GM21619 (cell line): ENCODE results near the gene KRTAP10-10.
"Not testable (repeated sequence)": the region's sequence is repeated elsewhere in the genome, so short reads cannot be mapped to it uniquely, and the experiment has no call there.

ENCODE experiments used
- ATAC-seq: cut with Tn5 transposase; IDR thresholded peaks from one replicate; pipeline ENCODE4 v1.9.1; 2021; ENCODE audit not compliant: unreplicated experiment

The KRTAP10-10 gene

GRCh38 chr21:44602463-44602850 lies 34.7 kb upstream of the KRTAP10-10 start:
- ATAC-seq, result no peak

- ATAC-seq, result no peak
Observed at GRCh38 chr21:44603109-44603875, 33.9 kb upstream of the KRTAP10-10 start.

GRCh38 chr21:44603911-44604310 lies 33.2 kb upstream of the KRTAP10-10 start:
- no peak for ATAC-seq

GRCh38 chr21:44606495-44606894 lies 30.7 kb upstream of the KRTAP10-10 start:
- ATAC-seq, result no peak

- no peak for ATAC-seq
Observed at GRCh38 chr21:44609193-44609592, 28.0 kb upstream of the KRTAP10-10 start.

GRCh38 chr21:44610157-44610843 lies 26.9 kb upstream of the KRTAP10-10 start:
- ATAC-seq, result not testable (repeated sequence)

GRCh38 chr21:44611551-44611950 lies 25.6 kb upstream of the KRTAP10-10 start:
- ATAC-seq, result no peak

- no peak for ATAC-seq
Observed at GRCh38 chr21:44612029-44612486, 25.1 kb upstream of the KRTAP10-10 start, which contains the start of gene KRTAP10-8. TSS of gene KRTAP10-8 (plus strand) at chr21:44612079. CDS start at chr21:44612101, 22 bp downstream.

GRCh38 chr21:44612669-44613229 lies 24.4 kb upstream of the KRTAP10-10 start:
- ATAC-seq, result no peak

- no peak for ATAC-seq
Observed at GRCh38 chr21:44613386-44614155, 23.6 kb upstream of the KRTAP10-10 start.

- ATAC-seq, result no peak
Observed at GRCh38 chr21:44614161-44614631, 23.0 kb upstream of the KRTAP10-10 start.

GRCh38 chr21:44614961-44615391 lies 22.2 kb upstream of the KRTAP10-10 start:
- ATAC-seq, result no peak

GRCh38 chr21:44615466-44615865 lies 21.7 kb upstream of the KRTAP10-10 start:
- ATAC-seq, result no peak

GRCh38 chr21:44615911-44616590 lies 21.1 kb upstream of the KRTAP10-10 start:
- ATAC-seq, result no peak

GRCh38 chr21:44616591-44616926 lies 20.6 kb upstream of the KRTAP10-10 start:
- ATAC-seq, result no peak

- ATAC-seq, result no peak
Observed at GRCh38 chr21:44617071-44617501, 20.1 kb upstream of the KRTAP10-10 start.

GRCh38 chr21:44618504-44618903 lies 18.7 kb upstream of the KRTAP10-10 start:
- no peak for ATAC-seq

- ATAC-seq, result no peak
Observed at GRCh38 chr21:44618909-44619308, 18.2 kb upstream of the KRTAP10-10 start.

GRCh38 chr21:44619886-44620285 lies 17.3 kb upstream of the KRTAP10-10 start:
- ATAC-seq, result no peak

GRCh38 chr21:44623575-44623974 lies 13.6 kb upstream of the KRTAP10-10 start:
- no peak for ATAC-seq
